Liver (tissue), 9 donors: Measurements from ENCODE around the gene SPEN. TPM values are rescaled to one million over a fixed set of nuclear protein-coding genes. Genes with fewer than 3 reads are reported as not detected.

ENCODE experiments used
- DNase-seq: peaks from one replicate; pipeline ENCODE4 v3.0.0-alpha.2; 2017; ENCODE audit warnings: low spot score
- H3K27ac ChIP-seq, 2 donors: one replicate each; pipeline ENCODE4 v1.7.0; 2013; ENCODE audit warnings: inconsistent platforms in 2 of 2, low read length in 2 of 2, control low read depth in 1 of 2, low read depth in 1 of 2, mild to moderate bottlenecking in 1 of 2
- H3K27me3 ChIP-seq, 4 donors: one replicate each; pipeline versions ENCODE4 v1.6.1 to v1.7.0; 2013; ENCODE audit warnings: low read length in 3 of 4, inconsistent platforms in 1 of 4, mild to moderate bottlenecking in 1 of 4, moderate library complexity in 1 of 4; ENCODE audit not compliant: control insufficient read depth in 4 of 4, insufficient read depth in 4 of 4
- H3K36me3 ChIP-seq, 4 donors: one replicate each; pipeline versions ENCODE4 v1.6.1 to v1.7.0; 2013; ENCODE audit warnings: low read length in 3 of 4, mild to moderate bottlenecking in 3 of 4, low read depth in 1 of 4, moderate library complexity in 1 of 4; ENCODE audit not compliant: control insufficient read depth in 4 of 4, insufficient read depth in 3 of 4
- H3K4me1 ChIP-seq, 4 donors: one replicate each; pipeline versions ENCODE4 v1.6.1 to v1.7.0; 2013; ENCODE audit warnings: low read length in 3 of 4, mild to moderate bottlenecking in 3 of 4, moderate library complexity in 1 of 4; ENCODE audit not compliant: control insufficient read depth in 4 of 4, insufficient read depth in 4 of 4
- H3K4me3 ChIP-seq, 3 donors: one replicate each; pipeline versions ENCODE4 v1.6.1 to v1.7.0; 2013; ENCODE audit warnings: low read length in 3 of 3, control low read depth in 1 of 3, low read depth in 1 of 3, mild to moderate bottlenecking in 1 of 3
- H3K9ac ChIP-seq, 2 donors: one replicate each; pipeline ENCODE4 v1.7.0; 2013; ENCODE audit warnings: low read length in 2 of 2, mild to moderate bottlenecking in 2 of 2, moderate library complexity in 2 of 2, control low read depth in 1 of 2, low read depth in 1 of 2
- H3K9me3 ChIP-seq, 4 donors: one replicate each; pipeline versions ENCODE4 v1.6.1 to v1.7.0; 2013; ENCODE audit warnings: low read length in 3 of 4; ENCODE audit not compliant: control insufficient read depth in 4 of 4
- ATF3 ChIP-seq: IDR thresholded peaks from 2 replicates; pipeline ENCODE4 v1.6.1; 2016; ENCODE audit warnings: antibody characterized with exemption
- CTCF ChIP-seq: fragments of 150-350 bp; IDR thresholded peaks from 2 replicates; pipeline ENCODE4 v1.5.1; 2017; ENCODE audit warnings: improper control_type of control experiment, low read depth, low read length; ENCODE audit not compliant: missing input control
- EGR1 ChIP-seq, 2 donors: IDR thresholded peaks; 2 replicates each; pipeline ENCODE4 v1.6.1; 2016 to 2018; ENCODE audit warnings: antibody characterized with exemption in 2 of 2, low read depth in 2 of 2
- FOXA1 ChIP-seq: IDR thresholded peaks from 2 replicates; pipeline ENCODE4 v1.6.1; 2016; ENCODE audit warnings: antibody characterized with exemption
- FOXA2 ChIP-seq: IDR thresholded peaks from 2 replicates; pipeline ENCODE4 v1.6.1; 2016; ENCODE audit warnings: antibody characterized with exemption
- GABPA ChIP-seq, 2 donors: IDR thresholded peaks in 1 of 2; conservative IDR thresholded peaks in 1 of 2; 2 replicates each; pipeline ENCODE4 v1.6.1; 2016; ENCODE audit warnings: antibody characterized with exemption in 2 of 2, mild to moderate bottlenecking in 1 of 2, moderate library complexity in 1 of 2
- HNF4A ChIP-seq, 2 donors: conservative IDR thresholded peaks; 2 replicates each; pipeline ENCODE4 v1.6.1; 2016; ENCODE audit warnings: antibody characterized with exemption in 2 of 2, mild to moderate bottlenecking in 2 of 2
- HNF4G ChIP-seq: IDR thresholded peaks from 2 replicates; pipeline ENCODE4 v1.6.1; 2016; ENCODE audit warnings: antibody characterized with exemption
- JUND ChIP-seq, 2 donors: IDR thresholded peaks; 2 replicates each; pipeline ENCODE4 v1.6.1; 2016; ENCODE audit warnings: antibody characterized with exemption in 2 of 2
- MAX ChIP-seq: IDR thresholded peaks from 2 replicates; pipeline ENCODE4 v1.6.1; 2016; ENCODE audit warnings: antibody characterized with exemption
- NR2F2 ChIP-seq: IDR thresholded peaks from 2 replicates; pipeline ENCODE4 v1.6.1; 2016; ENCODE audit warnings: antibody characterized with exemption
- RAD21 ChIP-seq, 2 donors: IDR thresholded peaks; 2 replicates each; pipeline ENCODE4 v1.6.1; 2016; ENCODE audit warnings: antibody characterized with exemption in 2 of 2, mild to moderate bottlenecking in 2 of 2
- REST ChIP-seq: IDR thresholded peaks from 2 replicates; pipeline ENCODE4 v1.6.1; 2016; ENCODE audit warnings: antibody characterized with exemption, mild to moderate bottlenecking
- RXRA ChIP-seq, 2 donors: IDR thresholded peaks; 2 replicates each; pipeline ENCODE4 v1.6.1; 2017 to 2018; ENCODE audit warnings: antibody characterized with exemption in 2 of 2, mild to moderate bottlenecking in 1 of 2
- SP1 ChIP-seq: IDR thresholded peaks from 2 replicates; pipeline ENCODE4 v1.6.1; 2018; ENCODE audit warnings: antibody characterized with exemption, mild to moderate bottlenecking
- TAF1 ChIP-seq: conservative IDR thresholded peaks from 2 replicates; pipeline ENCODE4 v1.6.1; 2016; ENCODE audit warnings: antibody characterized with exemption, mild to moderate bottlenecking
- YY1 ChIP-seq: IDR thresholded peaks from 2 replicates; pipeline ENCODE4 v1.6.1; 2016; ENCODE audit warnings: antibody characterized with exemption, mild to moderate bottlenecking
- ZBTB33 ChIP-seq: IDR thresholded peaks from 2 replicates; pipeline ENCODE4 v1.6.1; 2016; ENCODE audit warnings: antibody characterized with exemption
- WGBS: extraction: QIAGEN DNeasy Blood & Tissue Kit; methylation state at CpG from one replicate; pipeline ENCODE4 v1.1.7; 2013; 5-methylcytosine and 5-hydroxymethylcytosine counted together
- polyA plus RNA-seq, 2 donors: library from polyadenylated mRNA; stranded (reverse) in 1 of 2; unstranded in 1 of 2; fragments of 200-250 nt in 1 of 2; fragments of >200 nt in 1 of 2; fragmentation: Nextera tagmentation in 1 of 2; extraction: Ambion mirVana in 1 of 2; gene quantifications; one replicate each; pipeline versions ENCODE4 v1.2.1 to v1.2.3, GENCODE V29; 2013 to 2015
- total RNA-seq, 2 donors: library from RNA; depleted of rRNA; stranded (reverse); fragments of >200 nt; gene quantifications; one replicate each; pipeline ENCODE4 v1.2.3, GENCODE V29; 2014
- donor health status: healthy.
- donor health status: healthy.
- donor health status: healthy.
- donor health status: healthy.
- donor health status: healthy.

The SPEN gene
- total and polyA plus RNA-seq, 4 donors, result 7.4 to 29.4 (median 15.2) TPM

- Histone ChIP-seq H3K27ac (peak overlapping the region; percentile 97 to 98), H3K4me1 (peaks cover 7 to 41% (median 22%) of the 10 kb centered on the region in 4 donors), H3K9ac (no peak overlapping the region), H3K27me3 (no peaks in the 10 kb centered on the region), H3K4me3 (no peak overlapping the region), H3K9me3 (no peaks in the 10 kb centered on the region), H3K36me3 (peaks cover 0 to 3% (median 0%) of the 10 kb centered on the region in 4 donors)
- WGBS, result 40% methylated on average over 4 of the region's 4 CpGs
- no peak for DNase-seq
- TF ChIP-seq ATF3, result no peak
- peak; percentile 6 to 20 for TF ChIP-seq HNF4A (conservative IDR thresholded peaks at IDR 0.05)
- no peak for TF ChIP-seq SP1
- TF ChIP-seq RXRA (IDR thresholded peaks at IDR 0.05), result peak in 1 of 2 donors; percentile 10
These were observed 37.0 kb downstream of the SPEN start for GRCh38 chr1:15884477-15884876.

GRCh38 chr1:15885269-15885668, 37.8 kb downstream of the SPEN start:
- Histone ChIP-seq H3K4me1 (peaks cover 7 to 41% (median 22%) of the 10 kb centered on the region in 4 donors), H3K27me3 (no peaks in the 10 kb centered on the region), H3K36me3 (peaks cover 0 to 3% (median 0%) of the 10 kb centered on the region in 4 donors), H3K9ac (peak overlapping the region; percentile 41 to 99), H3K9me3 (no peaks in the 10 kb centered on the region), H3K4me3 (peak overlapping the region in 2 of 3 donors; percentile 11 to 31), H3K27ac (peak overlapping the region; percentile 97 to 98)
- no peak for TF ChIP-seq HNF4G
- no peak for TF ChIP-seq TAF1
- no peak for TF ChIP-seq HNF4A (conservative IDR thresholded peaks at IDR 0.05)
- no peak for TF ChIP-seq FOXA1
- no peak for TF ChIP-seq ZBTB33
- TF ChIP-seq GABPA (IDR thresholded peaks at IDR 0.05 in 1 of 2, conservative IDR thresholded peaks at IDR 0.05 in 1 of 2), result no peak
- TF ChIP-seq FOXA2, result no peak
- no peak for TF ChIP-seq MAX
- TF ChIP-seq REST, result no peak
- no peak for TF ChIP-seq CTCF
- no peak for TF ChIP-seq YY1
- no peak for TF ChIP-seq SP1
- TF ChIP-seq JUND (IDR thresholded peaks at IDR 0.05), result no peak
- TF ChIP-seq NR2F2, result no peak
- no peak for TF ChIP-seq ATF3
- no peak for TF ChIP-seq RAD21 (IDR thresholded peaks at IDR 0.05)
- TF ChIP-seq RXRA (IDR thresholded peaks at IDR 0.05), result no peak
- TF ChIP-seq EGR1 (IDR thresholded peaks at IDR 0.05; ENCODE audit: low read depth in 2 of 2), result no peak
- WGBS, result 21% methylated on average over 5 of the region's 5 CpGs
- DNase-seq, result no peak
